Measurements from ENCODE around the gene MEGF11. TPM values are rescaled to one million over a fixed set of nuclear protein-coding genes. Genes with fewer than 3 reads are reported as not detected.

MEGF11 gene
- total and polyA plus RNA-seq, 8 donors: 2.6 to 17.4 (median 9.9) TPM; not detected in 1

DNA sequence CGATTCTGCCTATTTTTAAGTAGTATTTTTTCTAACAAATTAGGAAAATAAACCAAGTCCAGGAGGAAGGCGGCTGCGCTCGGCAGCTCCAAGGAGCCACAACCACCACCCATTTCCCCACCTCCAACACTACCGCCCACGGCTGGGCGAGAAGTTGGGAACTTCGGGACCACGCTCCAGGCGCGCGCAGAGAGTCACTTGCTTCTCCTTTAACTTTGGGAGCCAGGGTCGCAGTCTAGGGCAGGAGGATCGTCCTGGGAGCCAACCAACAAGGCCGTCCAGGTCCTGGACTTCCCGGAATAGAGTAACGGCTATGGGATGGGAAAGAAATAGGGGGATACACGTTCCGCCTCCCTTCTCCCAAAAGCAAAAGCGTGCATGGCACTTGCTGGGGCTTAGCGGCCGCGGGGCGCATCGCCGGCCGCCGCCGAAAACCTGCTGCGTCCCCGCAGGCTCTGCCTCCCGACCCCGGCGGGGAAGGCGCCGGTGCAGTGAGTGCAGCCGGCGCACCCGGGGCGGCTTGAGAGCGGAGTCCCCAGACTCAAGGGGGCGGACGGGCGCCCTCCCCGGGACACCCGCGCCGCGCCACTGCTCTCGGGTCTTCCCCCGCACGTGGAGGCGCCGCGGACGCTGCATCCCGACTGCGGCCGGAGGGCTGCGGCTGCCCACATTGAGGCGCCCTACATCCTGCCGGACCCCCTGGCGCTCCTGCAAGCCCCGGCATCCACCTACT lies 699 bp downstream of the MEGF11 start:
- Histone ChIP-seq H3K4me3 (peak overlapping the region; percentile 39 to 41), H3K36me3 (no peaks in the 10 kb centered on the region), H3K27me3 (peaks cover 44 to 93% of the 10 kb centered on the region in 2 donors), H3K9me3 (no peaks in the 10 kb centered on the region), H3K27ac (no peak overlapping the region), H3K4me1 (peaks cover 15 to 33% of the 10 kb centered on the region in 2 donors)
- peak; percentile 46 for ATAC-seq
- intact Hi-C loops (cut with DNase I): no loop called here
- no peak for DNase-seq
- TF ChIP-seq, protein P1, sequence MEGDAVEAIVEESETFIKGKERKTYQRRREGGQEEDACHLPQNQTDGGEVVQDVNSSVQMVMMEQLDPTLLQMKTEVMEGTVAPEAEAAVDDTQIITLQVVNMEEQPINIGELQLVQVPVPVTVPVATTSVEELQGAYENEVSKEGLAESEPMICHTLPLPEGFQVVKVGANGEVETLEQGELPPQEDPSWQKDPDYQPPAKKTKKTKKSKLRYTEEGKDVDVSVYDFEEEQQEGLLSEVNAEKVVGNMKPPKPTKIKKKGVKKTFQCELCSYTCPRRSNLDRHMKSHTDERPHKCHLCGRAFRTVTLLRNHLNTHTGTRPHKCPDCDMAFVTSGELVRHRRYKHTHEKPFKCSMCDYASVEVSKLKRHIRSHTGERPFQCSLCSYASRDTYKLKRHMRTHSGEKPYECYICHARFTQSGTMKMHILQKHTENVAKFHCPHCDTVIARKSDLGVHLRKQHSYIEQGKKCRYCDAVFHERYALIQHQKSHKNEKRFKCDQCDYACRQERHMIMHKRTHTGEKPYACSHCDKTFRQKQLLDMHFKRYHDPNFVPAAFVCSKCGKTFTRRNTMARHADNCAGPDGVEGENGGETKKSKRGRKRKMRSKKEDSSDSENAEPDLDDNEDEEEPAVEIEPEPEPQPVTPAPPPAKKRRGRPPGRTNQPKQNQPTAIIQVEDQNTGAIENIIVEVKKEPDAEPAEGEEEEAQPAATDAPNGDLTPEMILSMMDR (IDR thresholded peaks at IDR 0.05): no peak

GRCh38 chr15:66251790-66252684 lies 1.5 kb downstream of the MEGF11 start:
- peaks cover 44 to 92% of the 10 kb centered on the region in 2 donors for H3K27me3 ChIP-seq
- DNase-seq (peak in 2 of 4 donors; percentile 63 to 87), ATAC-seq (peak; percentile 88)
- no peaks in the 10 kb centered on the region for H3K9me3 ChIP-seq
- H3K4me1 ChIP-seq: peaks cover 15 to 33% of the 10 kb centered on the region in 2 donors
- peak overlapping the region; percentile 39 to 41 for H3K4me3 ChIP-seq
- H3K27ac ChIP-seq: no peak overlapping the region
- intact Hi-C loops (cut with DNase I): no loop called here
- TF ChIP-seq, protein P1 (IDR thresholded peaks at IDR 0.05): peak; percentile 51 to 57
- no peaks in the 10 kb centered on the region for H3K36me3 ChIP-seq

DNA sequence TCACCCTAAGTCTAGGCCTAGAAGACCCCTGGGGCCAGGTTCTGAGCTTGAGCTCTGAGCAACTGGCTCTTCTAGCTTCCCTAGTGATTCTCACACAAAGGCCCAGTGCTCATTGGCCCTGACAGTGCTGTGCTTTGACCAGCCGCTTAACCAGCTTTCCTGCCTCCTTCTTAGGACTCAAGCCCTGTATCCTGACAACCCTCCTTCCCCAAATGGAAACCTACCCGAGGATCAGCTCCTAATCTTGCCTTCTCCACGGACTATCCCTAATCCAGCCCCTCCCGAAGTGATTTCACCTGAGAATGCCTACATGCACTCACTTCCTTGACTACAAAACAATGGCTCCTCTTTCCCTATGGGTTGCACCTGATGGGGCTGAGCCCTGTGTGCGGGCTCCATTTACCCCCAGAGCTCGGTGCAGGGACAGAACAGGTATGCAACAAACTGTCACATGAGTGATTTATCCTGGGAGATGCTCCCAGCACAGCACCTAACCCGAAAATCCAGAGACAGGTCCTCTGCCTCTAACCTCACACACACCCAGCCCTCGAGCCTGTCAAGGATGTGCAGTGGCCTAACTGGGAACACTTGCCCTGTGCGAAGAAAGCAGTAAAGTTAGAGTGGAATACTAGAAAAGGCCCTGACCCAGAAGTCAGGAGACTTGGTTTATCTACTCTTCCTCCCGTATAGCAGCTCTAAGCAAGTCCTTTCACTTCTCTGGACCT lies 2.3 kb downstream of the MEGF11 start:
- H3K4me3 ChIP-seq: no peak overlapping the region
- ATAC-seq (no peak), DNase-seq (no peak)
- H3K27me3 ChIP-seq: peaks cover 43 to 91% of the 10 kb centered on the region in 2 donors
- peaks cover 15 to 33% of the 10 kb centered on the region in 2 donors for H3K4me1 ChIP-seq
- H3K9me3 ChIP-seq: no peaks in the 10 kb centered on the region
- intact Hi-C loops (cut with DNase I): no loop called here
- TF ChIP-seq, protein P1 (IDR thresholded peaks at IDR 0.05): no peak
- no peak overlapping the region for H3K27ac ChIP-seq
- no peaks in the 10 kb centered on the region for H3K36me3 ChIP-seq

GRCh38 chr15:66249605-66250174 lies 3.9 kb downstream of the MEGF11 start:
- TF ChIP-seq, protein P1 (IDR thresholded peaks at IDR 0.05): no peak
- intact Hi-C loops (cut with DNase I): no loop called here
- Histone ChIP-seq H3K27me3 (peaks cover 28 to 89% of the 10 kb centered on the region in 2 donors), H3K27ac (no peak overlapping the region), H3K36me3 (no peaks in the 10 kb centered on the region), H3K4me3 (no peak overlapping the region), H3K9me3 (no peaks in the 10 kb centered on the region), H3K4me1 (peaks cover 15 to 32% of the 10 kb centered on the region in 2 donors)
- no peak for DNase-seq
- no peak for ATAC-seq

Measured in left lung (tissue), 10 donors.